ENCODE measurements around the gene PARD3B.

Gene PARD3B

GRCh38 chr2:205078762-205079161, 533.5 kb downstream of the PARD3B start:
- no peak for TF ChIP-seq CTCF (IDR thresholded peaks at IDR 0.05; ENCODE audit: low read depth, low read length, missing control alignments)
- Histone ChIP-seq H3K27me3 (replicated peaks) (no peaks in the 10 kb centered on the region), H3K36me3 (replicated peaks) (no peaks in the 10 kb centered on the region), H3K4me3 (ENCODE audit: low read depth, low read length) (no peak overlapping the region), H3K27ac (no peak overlapping the region)
- in situ Hi-C loops (cut with HindIII; ENCODE audit: low pct_ligation_motif_present, low sequenced_read_pairs), result no loop called here
- DNase-seq, result no peak

- in situ Hi-C loops (cut with HindIII; ENCODE audit: low pct_ligation_motif_present, low sequenced_read_pairs), result no loop called here
- no peak overlapping the region for H3K4me3 ChIP-seq (ENCODE audit: low read depth, low read length)
- no peak overlapping the region for H3K27ac ChIP-seq
- no peak for TF ChIP-seq CTCF (IDR thresholded peaks at IDR 0.05; ENCODE audit: low read depth, low read length, missing control alignments)
- H3K27me3 ChIP-seq (replicated peaks), result no peaks in the 10 kb centered on the region
- H3K36me3 ChIP-seq (replicated peaks), result no peaks in the 10 kb centered on the region
- no peak for DNase-seq
These were observed 533.9 kb downstream of the PARD3B start for GRCh38 chr2:205079173-205079572.

- Histone ChIP-seq H3K27ac (no peak overlapping the region), H3K27me3 (replicated peaks) (no peaks in the 10 kb centered on the region), H3K36me3 (replicated peaks) (no peaks in the 10 kb centered on the region), H3K4me3 (ENCODE audit: low read depth, low read length) (no peak overlapping the region)
- TF ChIP-seq CTCF (IDR thresholded peaks at IDR 0.05; ENCODE audit: low read depth, low read length, missing control alignments), result no peak
- DNase-seq, result no peak
- in situ Hi-C loops (cut with HindIII; ENCODE audit: low pct_ligation_motif_present, low sequenced_read_pairs), result no loop called here
These were observed 541.4 kb downstream of the PARD3B start for GRCh38 chr2:205086662-205087061.

- TF ChIP-seq CTCF (IDR thresholded peaks at IDR 0.05; ENCODE audit: low read depth, low read length, missing control alignments), result no peak
- Histone ChIP-seq H3K4me3 (ENCODE audit: low read depth, low read length) (no peak overlapping the region), H3K27me3 (replicated peaks) (no peaks in the 10 kb centered on the region), H3K36me3 (replicated peaks) (no peaks in the 10 kb centered on the region), H3K27ac (no peak overlapping the region)
- in situ Hi-C loops (cut with HindIII; ENCODE audit: low pct_ligation_motif_present, low sequenced_read_pairs), result no loop called here
- DNase-seq, result no peak
These were observed 542.6 kb downstream of the PARD3B start for GRCh38 chr2:205087862-205088261.

GRCh38 chr2:205089958-205090357, 544.7 kb downstream of the PARD3B start:
- Histone ChIP-seq H3K27ac (no peak overlapping the region), H3K27me3 (replicated peaks) (no peaks in the 10 kb centered on the region), H3K36me3 (replicated peaks) (no peaks in the 10 kb centered on the region), H3K4me3 (ENCODE audit: low read depth, low read length) (no peak overlapping the region)
- in situ Hi-C loops (cut with HindIII; ENCODE audit: low pct_ligation_motif_present, low sequenced_read_pairs), result no loop called here
- DNase-seq, result no peak
- no peak for TF ChIP-seq CTCF (IDR thresholded peaks at IDR 0.05; ENCODE audit: low read depth, low read length, missing control alignments)

GRCh38 chr2:205091411-205091810, 546.1 kb downstream of the PARD3B start:
- Histone ChIP-seq H3K36me3 (replicated peaks) (no peaks in the 10 kb centered on the region), H3K27ac (no peak overlapping the region), H3K27me3 (replicated peaks) (no peaks in the 10 kb centered on the region), H3K4me3 (ENCODE audit: low read depth, low read length) (no peak overlapping the region)
- in situ Hi-C loops (cut with HindIII; ENCODE audit: low pct_ligation_motif_present, low sequenced_read_pairs), result no loop called here
- TF ChIP-seq CTCF (IDR thresholded peaks at IDR 0.05; ENCODE audit: low read depth, low read length, missing control alignments), result no peak
- DNase-seq, result no peak

All from brain microvascular endothelial cell (primary cell).